ENCODE data around the gene ROBO1.

Gene ROBO1

GRCh38 chr3:78645628-78646310, 1122.0 kb downstream of the ROBO1 start:
- H2AFZ ChIP-seq (ENCODE audit: low read depth): no peak overlapping the region
- no peak overlapping the region for H3K4me2 ChIP-seq
- H3K27ac ChIP-seq: no peak overlapping the region
- no peaks in the 10 kb centered on the region for H3K36me3 ChIP-seq (ENCODE audit: insufficient read depth)
- no peaks in the 10 kb centered on the region for H3K27me3 ChIP-seq (ENCODE audit: insufficient read depth, low read depth)
- H4K20me1 ChIP-seq (ENCODE audit: insufficient read depth): no peaks in the 10 kb centered on the region
- peak; percentile 78 for TF ChIP-seq CTCF (conservative IDR thresholded peaks at IDR 0.05; ENCODE audit: low read depth, low read length)
- H3K9ac ChIP-seq: no peak overlapping the region
- H3K4me1 ChIP-seq (ENCODE audit: low read depth, poor library complexity, severe bottlenecking): no peaks in the 10 kb centered on the region
- no peak overlapping the region for H3K4me3 ChIP-seq (IDR thresholded peaks at IDR 0.05; ENCODE audit: insufficient read depth, low read depth, low read length)
- no peaks in the 10 kb centered on the region for H3K79me2 ChIP-seq (ENCODE audit: insufficient read depth, low read depth)

DNA sequence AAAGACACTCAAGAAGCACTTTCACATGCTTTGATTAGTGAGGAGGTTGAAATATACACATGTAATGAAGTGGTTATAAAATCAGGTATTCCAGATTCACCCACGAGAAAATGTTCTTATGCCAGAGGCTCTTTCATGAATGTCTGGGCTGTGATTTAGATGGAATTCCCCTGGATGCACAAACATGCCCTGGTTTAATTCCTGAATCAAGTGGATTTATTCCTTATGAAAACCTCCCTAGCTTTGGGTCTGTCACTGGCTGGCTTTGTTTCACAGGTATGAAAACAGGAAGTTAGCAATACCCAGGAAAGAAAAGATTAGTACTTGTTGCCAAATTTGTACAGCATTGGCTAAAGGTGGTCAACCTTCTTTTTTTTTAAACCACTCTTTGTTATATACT, 1123.0 kb downstream of the ROBO1 start:
- no peaks in the 10 kb centered on the region for H3K79me2 ChIP-seq (ENCODE audit: insufficient read depth, low read depth)
- H3K4me2 ChIP-seq: no peak overlapping the region
- H3K4me1 ChIP-seq (ENCODE audit: low read depth, poor library complexity, severe bottlenecking): no peaks in the 10 kb centered on the region
- H4K20me1 ChIP-seq (ENCODE audit: insufficient read depth): no peaks in the 10 kb centered on the region
- H3K4me3 ChIP-seq (IDR thresholded peaks at IDR 0.05; ENCODE audit: insufficient read depth, low read depth, low read length): no peak overlapping the region
- no peak overlapping the region for H3K9ac ChIP-seq
- H2AFZ ChIP-seq (ENCODE audit: low read depth): no peak overlapping the region
- no peaks in the 10 kb centered on the region for H3K36me3 ChIP-seq (ENCODE audit: insufficient read depth)
- TF ChIP-seq CTCF (conservative IDR thresholded peaks at IDR 0.05; ENCODE audit: low read depth, low read length): no peak
- H3K27me3 ChIP-seq (ENCODE audit: insufficient read depth, low read depth): no peaks in the 10 kb centered on the region
- H3K27ac ChIP-seq: no peak overlapping the region

- H3K79me2 ChIP-seq (ENCODE audit: insufficient read depth, low read depth): no peaks in the 10 kb centered on the region
- no peak overlapping the region for H3K4me3 ChIP-seq (IDR thresholded peaks at IDR 0.05; ENCODE audit: insufficient read depth, low read depth, low read length)
- no peak overlapping the region for H3K9ac ChIP-seq
- no peaks in the 10 kb centered on the region for H3K36me3 ChIP-seq (ENCODE audit: insufficient read depth)
- no peak for TF ChIP-seq CTCF (conservative IDR thresholded peaks at IDR 0.05; ENCODE audit: low read depth, low read length)
- H2AFZ ChIP-seq (ENCODE audit: low read depth): no peak overlapping the region
- H4K20me1 ChIP-seq (ENCODE audit: insufficient read depth): no peaks in the 10 kb centered on the region
- H3K4me2 ChIP-seq: no peak overlapping the region
- no peaks in the 10 kb centered on the region for H3K27me3 ChIP-seq (ENCODE audit: insufficient read depth, low read depth)
- H3K4me1 ChIP-seq (ENCODE audit: low read depth, poor library complexity, severe bottlenecking): no peaks in the 10 kb centered on the region
- H3K27ac ChIP-seq: no peak overlapping the region
Measured at GRCh38 chr3:78642226-78643035, 1125.4 kb downstream of the ROBO1 start.

DNA sequence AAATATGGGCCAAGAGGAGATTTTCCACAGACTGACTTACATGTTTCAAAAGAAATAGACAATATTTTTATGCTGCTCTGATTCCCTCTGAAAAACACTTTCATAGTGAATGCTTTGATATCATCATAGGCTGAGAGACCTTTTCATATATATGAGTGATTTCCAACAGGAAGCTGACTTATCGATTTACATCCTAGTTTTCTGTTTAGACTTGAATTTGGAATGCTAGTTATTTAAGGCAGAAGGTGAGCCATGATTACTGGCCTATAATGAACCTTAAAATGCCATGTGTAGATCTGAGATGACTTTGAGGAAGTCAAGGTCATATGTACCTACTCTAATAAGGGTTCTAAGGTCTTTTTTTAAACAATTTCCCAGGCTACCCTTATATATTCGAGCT, 1126.1 kb downstream of the ROBO1 start:
- H4K20me1 ChIP-seq (ENCODE audit: insufficient read depth): no peaks in the 10 kb centered on the region
- no peaks in the 10 kb centered on the region for H3K27me3 ChIP-seq (ENCODE audit: insufficient read depth, low read depth)
- no peak overlapping the region for H3K9ac ChIP-seq

More for the DNA sequence above, 1126.1 kb downstream of the ROBO1 start:
- H3K36me3 ChIP-seq (ENCODE audit: insufficient read depth): no peaks in the 10 kb centered on the region
- no peak overlapping the region for H3K4me2 ChIP-seq
- no peak overlapping the region for H3K4me3 ChIP-seq (IDR thresholded peaks at IDR 0.05; ENCODE audit: insufficient read depth, low read depth, low read length)
- no peaks in the 10 kb centered on the region for H3K4me1 ChIP-seq (ENCODE audit: low read depth, poor library complexity, severe bottlenecking)
- H3K79me2 ChIP-seq (ENCODE audit: insufficient read depth, low read depth): no peaks in the 10 kb centered on the region
- TF ChIP-seq CTCF (conservative IDR thresholded peaks at IDR 0.05; ENCODE audit: low read depth, low read length): no peak
- H2AFZ ChIP-seq (ENCODE audit: low read depth): no peak overlapping the region
- H3K27ac ChIP-seq: no peak overlapping the region
